WTC11 (cell line): Measurements from ENCODE around the gene RSPRY1.

Source experiments
- CREM ChIP-seq: sonication (generic); formaldehyde crosslinking; IDR thresholded peaks from 2 replicates; pipeline ENCODE4 v1.8.1; 2022; ENCODE audit warnings: mild to moderate bottlenecking, missing genetic modification reagents, moderate library complexity
- ESRRA ChIP-seq: sonication (generic); formaldehyde crosslinking; IDR thresholded peaks from 2 replicates; pipeline ENCODE4 v1.8.1; 2022; ENCODE audit warnings: mild to moderate bottlenecking, missing genetic modification reagents, borderline replicate concordance
- NFYB ChIP-seq: sonication (generic); formaldehyde crosslinking; conservative IDR thresholded peaks from 2 replicates; pipeline ENCODE4 v1.8.0; 2022; ENCODE audit warnings: low read depth, missing genetic modification reagents
- NR2C2 ChIP-seq: sonication (generic); formaldehyde crosslinking; IDR thresholded peaks from 2 replicates; pipeline ENCODE4 v1.8.0; 2022; ENCODE audit warnings: mild to moderate bottlenecking, missing genetic modification reagents
- NR3C1 ChIP-seq: sonication (generic); formaldehyde crosslinking; conservative IDR thresholded peaks from 2 replicates; pipeline ENCODE4 v1.8.1; 2023; ENCODE audit warnings: low read depth, mild to moderate bottlenecking, missing genetic modification reagents
- TEAD1 ChIP-seq: sonication (generic); formaldehyde crosslinking; IDR thresholded peaks from 2 replicates; pipeline ENCODE4 v1.8.0; 2022; ENCODE audit warnings: mild to moderate bottlenecking, missing genetic modification reagents
- TP53 ChIP-seq: sonication (generic); formaldehyde crosslinking; IDR thresholded peaks from 2 replicates; pipeline ENCODE4 v1.8.1; 2023; ENCODE audit warnings: mild to moderate bottlenecking, missing genetic modification reagents
- TF ChIP-seq, protein P1 (sequence below): sonication (generic); formaldehyde crosslinking; conservative IDR thresholded peaks from 2 replicates; pipeline ENCODE4 v1.8.1; 2023; ENCODE audit warnings: mild to moderate bottlenecking, low read depth, missing genetic modification reagents, moderate library complexity
- TF ChIP-seq, protein P2 (sequence below): fragments of 200-600 bp; IDR thresholded peaks from 2 replicates; pipeline ENCODE4 v1.8.0; 2022; ENCODE audit warnings: antibody characterized with exemption
- TF ChIP-seq, protein P3 (sequence below): sonication (generic); formaldehyde crosslinking; IDR thresholded peaks from 2 replicates; pipeline ENCODE4 v1.8.0; 2023; ENCODE audit warnings: missing genetic modification reagents
- TF ChIP-seq, protein P4 (sequence below): sonication (generic); formaldehyde crosslinking; IDR thresholded peaks from 2 replicates; pipeline ENCODE4 v1.8.1; 2022; ENCODE audit warnings: low read depth, missing genetic modification reagents, borderline replicate concordance
- TF ChIP-seq, protein P5 (sequence below): sonication (generic); formaldehyde crosslinking; IDR thresholded peaks from 2 replicates; pipeline ENCODE4 v1.8.1; 2023; ENCODE audit warnings: mild to moderate bottlenecking, moderate library complexity, missing genetic modification reagents

DNA sequence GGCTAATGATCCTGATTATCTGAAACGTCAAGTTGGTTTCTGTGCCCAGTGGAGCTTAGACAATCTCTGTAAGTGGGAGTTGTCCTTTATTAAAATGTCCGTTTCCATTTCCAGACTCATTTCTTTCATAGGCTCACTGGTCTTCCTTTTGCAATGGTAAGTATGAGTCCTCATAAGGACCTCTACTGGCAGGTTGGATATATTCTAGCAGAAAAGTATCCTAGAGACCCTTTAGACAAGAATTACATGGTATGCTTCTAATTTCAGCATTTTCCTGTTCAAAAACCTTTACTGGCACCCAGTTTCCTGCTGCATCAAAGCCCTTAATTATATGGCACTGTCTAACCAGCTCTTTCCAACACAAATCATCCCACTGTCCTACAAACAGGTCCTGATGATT lies 30.8 kb downstream of the RSPRY1 start:
- TF ChIP-seq, protein P1, sequence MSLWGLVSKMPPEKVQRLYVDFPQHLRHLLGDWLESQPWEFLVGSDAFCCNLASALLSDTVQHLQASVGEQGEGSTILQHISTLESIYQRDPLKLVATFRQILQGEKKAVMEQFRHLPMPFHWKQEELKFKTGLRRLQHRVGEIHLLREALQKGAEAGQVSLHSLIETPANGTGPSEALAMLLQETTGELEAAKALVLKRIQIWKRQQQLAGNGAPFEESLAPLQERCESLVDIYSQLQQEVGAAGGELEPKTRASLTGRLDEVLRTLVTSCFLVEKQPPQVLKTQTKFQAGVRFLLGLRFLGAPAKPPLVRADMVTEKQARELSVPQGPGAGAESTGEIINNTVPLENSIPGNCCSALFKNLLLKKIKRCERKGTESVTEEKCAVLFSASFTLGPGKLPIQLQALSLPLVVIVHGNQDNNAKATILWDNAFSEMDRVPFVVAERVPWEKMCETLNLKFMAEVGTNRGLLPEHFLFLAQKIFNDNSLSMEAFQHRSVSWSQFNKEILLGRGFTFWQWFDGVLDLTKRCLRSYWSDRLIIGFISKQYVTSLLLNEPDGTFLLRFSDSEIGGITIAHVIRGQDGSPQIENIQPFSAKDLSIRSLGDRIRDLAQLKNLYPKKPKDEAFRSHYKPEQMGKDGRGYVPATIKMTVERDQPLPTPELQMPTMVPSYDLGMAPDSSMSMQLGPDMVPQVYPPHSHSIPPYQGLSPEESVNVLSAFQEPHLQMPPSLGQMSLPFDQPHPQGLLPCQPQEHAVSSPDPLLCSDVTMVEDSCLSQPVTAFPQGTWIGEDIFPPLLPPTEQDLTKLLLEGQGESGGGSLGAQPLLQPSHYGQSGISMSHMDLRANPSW (CRISPR knock-in tag) = no peak
- TF ChIP-seq, protein P2, sequence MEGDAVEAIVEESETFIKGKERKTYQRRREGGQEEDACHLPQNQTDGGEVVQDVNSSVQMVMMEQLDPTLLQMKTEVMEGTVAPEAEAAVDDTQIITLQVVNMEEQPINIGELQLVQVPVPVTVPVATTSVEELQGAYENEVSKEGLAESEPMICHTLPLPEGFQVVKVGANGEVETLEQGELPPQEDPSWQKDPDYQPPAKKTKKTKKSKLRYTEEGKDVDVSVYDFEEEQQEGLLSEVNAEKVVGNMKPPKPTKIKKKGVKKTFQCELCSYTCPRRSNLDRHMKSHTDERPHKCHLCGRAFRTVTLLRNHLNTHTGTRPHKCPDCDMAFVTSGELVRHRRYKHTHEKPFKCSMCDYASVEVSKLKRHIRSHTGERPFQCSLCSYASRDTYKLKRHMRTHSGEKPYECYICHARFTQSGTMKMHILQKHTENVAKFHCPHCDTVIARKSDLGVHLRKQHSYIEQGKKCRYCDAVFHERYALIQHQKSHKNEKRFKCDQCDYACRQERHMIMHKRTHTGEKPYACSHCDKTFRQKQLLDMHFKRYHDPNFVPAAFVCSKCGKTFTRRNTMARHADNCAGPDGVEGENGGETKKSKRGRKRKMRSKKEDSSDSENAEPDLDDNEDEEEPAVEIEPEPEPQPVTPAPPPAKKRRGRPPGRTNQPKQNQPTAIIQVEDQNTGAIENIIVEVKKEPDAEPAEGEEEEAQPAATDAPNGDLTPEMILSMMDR = no peak
- TF ChIP-seq, protein P3, sequence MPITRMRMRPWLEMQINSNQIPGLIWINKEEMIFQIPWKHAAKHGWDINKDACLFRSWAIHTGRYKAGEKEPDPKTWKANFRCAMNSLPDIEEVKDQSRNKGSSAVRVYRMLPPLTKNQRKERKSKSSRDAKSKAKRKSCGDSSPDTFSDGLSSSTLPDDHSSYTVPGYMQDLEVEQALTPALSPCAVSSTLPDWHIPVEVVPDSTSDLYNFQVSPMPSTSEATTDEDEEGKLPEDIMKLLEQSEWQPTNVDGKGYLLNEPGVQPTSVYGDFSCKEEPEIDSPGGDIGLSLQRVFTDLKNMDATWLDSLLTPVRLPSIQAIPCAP = no peak
- TF ChIP-seq NR3C1 (CRISPR knock-in tag) = no peak
- no peak for TF ChIP-seq TP53
- TF ChIP-seq NFYB (CRISPR knock-in tag) = no peak
- TF ChIP-seq TEAD1 = no peak
- TF ChIP-seq, protein P4, sequence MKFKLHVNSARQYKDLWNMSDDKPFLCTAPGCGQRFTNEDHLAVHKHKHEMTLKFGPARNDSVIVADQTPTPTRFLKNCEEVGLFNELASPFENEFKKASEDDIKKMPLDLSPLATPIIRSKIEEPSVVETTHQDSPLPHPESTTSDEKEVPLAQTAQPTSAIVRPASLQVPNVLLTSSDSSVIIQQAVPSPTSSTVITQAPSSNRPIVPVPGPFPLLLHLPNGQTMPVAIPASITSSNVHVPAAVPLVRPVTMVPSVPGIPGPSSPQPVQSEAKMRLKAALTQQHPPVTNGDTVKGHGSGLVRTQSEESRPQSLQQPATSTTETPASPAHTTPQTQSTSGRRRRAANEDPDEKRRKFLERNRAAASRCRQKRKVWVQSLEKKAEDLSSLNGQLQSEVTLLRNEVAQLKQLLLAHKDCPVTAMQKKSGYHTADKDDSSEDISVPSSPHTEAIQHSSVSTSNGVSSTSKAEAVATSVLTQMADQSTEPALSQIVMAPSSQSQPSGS (CRISPR knock-in tag) = no peak
- TF ChIP-seq ESRRA (CRISPR knock-in tag) = no peak
- TF ChIP-seq CREM (CRISPR knock-in tag) = no peak
- no peak for TF ChIP-seq NR2C2 (CRISPR knock-in tag)
- TF ChIP-seq, protein P5, sequence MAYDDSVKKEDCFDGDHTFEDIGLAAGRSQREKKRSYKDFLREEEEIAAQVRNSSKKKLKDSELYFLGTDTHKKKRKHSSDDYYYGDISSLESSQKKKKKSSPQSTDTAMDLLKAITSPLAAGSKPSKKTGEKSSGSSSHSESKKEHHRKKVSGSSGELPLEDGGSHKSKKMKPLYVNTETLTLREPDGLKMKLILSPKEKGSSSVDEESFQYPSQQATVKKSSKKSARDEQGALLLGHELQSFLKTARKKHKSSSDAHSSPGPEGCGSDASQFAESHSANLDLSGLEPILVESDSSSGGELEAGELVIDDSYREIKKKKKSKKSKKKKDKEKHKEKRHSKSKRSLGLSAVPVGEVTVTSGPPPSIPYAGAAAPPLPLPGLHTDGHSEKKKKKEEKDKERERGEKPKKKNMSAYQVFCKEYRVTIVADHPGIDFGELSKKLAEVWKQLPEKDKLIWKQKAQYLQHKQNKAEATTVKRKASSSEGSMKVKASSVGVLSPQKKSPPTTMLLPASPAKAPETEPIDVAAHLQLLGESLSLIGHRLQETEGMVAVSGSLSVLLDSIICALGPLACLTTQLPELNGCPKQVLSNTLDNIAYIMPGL (CRISPR knock-in tag) = no peak
